CD4-positive, alpha-beta T cell (primary cell): ENCODE measurements around the gene DUSP23. TPM values are rescaled to one million over a fixed set of nuclear protein-coding genes. Genes with fewer than 3 reads are reported as not detected.
A peak's percentile ranks its signal among the peaks of the same experiment; 100 is the strongest.

ENCODE experiments used
- ATAC-seq: fragments of 200-7000 bp; cut with Tn5 transposase; one replicate; pipeline ENCODE4 v1.10.0; 2022; ENCODE audit warnings: mild to moderate bottlenecking; ENCODE audit not compliant: poor library complexity
- CTCF ChIA-PET: fragments of 350-600 bp; sonication (Branson Sonifier 250); formaldehyde crosslinking; loops from one replicate; lab custom pipeline; 2021; ENCODE audit warnings: antibody characterized with exemption, inconsistent platforms; lab: Charles Lee
- POLR2A ChIA-PET: fragments of 350-600 bp; sonication (Branson Sonifier 250); formaldehyde crosslinking; loops from one replicate; lab custom pipeline; 2021; ENCODE audit warnings: antibody characterized with exemption, inconsistent platforms; lab: Charles Lee
- DNase-seq, 14 experiments: peaks; one replicate each; pipeline ENCODE4 v3.0.0-alpha.2; 2013 to 2020; ENCODE audit warnings: mixed read lengths in 2 of 14
- H3K27ac ChIP-seq, 2 donors: one replicate each; pipeline versions ENCODE4 v1.5.1 to v1.7.0; 2013; ENCODE audit warnings: low read length in 2 of 2, low read depth in 1 of 2, mild to moderate bottlenecking in 1 of 2
- H3K27me3 ChIP-seq, 2 experiments: 1 replicate in 1 of 2; 2 replicates in 1 of 2; pipeline versions ENCODE4 v1.6.1 to v1.7.0; 2013; ENCODE audit warnings: low read length in 2 of 2, control low read depth in 1 of 2, mild to moderate bottlenecking in 1 of 2, moderate library complexity in 1 of 2; ENCODE audit not compliant: insufficient read depth in 2 of 2, control insufficient read depth in 1 of 2
- H3K36me3 ChIP-seq: one replicate; pipeline ENCODE4 v1.6.1; 2013; ENCODE audit warnings: low read length, control low read depth; ENCODE audit not compliant: insufficient read depth
- H3K4me1 ChIP-seq: one replicate; pipeline ENCODE4 v1.6.1; 2013; ENCODE audit warnings: low read length, control low read depth; ENCODE audit not compliant: insufficient read depth
- H3K4me3 ChIP-seq: one replicate; pipeline ENCODE4 v1.5.1; 2013; ENCODE audit warnings: mild to moderate bottlenecking, low read length, moderate library complexity
- H3K9me3 ChIP-seq, 2 experiments: 1 replicate in 1 of 2; 2 replicates in 1 of 2; pipeline versions ENCODE4 v1.6.1 to v1.7.0; 2013; ENCODE audit warnings: low read length in 2 of 2, mild to moderate bottlenecking in 2 of 2, control low read depth in 1 of 2, moderate library complexity in 1 of 2; ENCODE audit not compliant: control insufficient read depth in 1 of 2, insufficient read depth in 1 of 2
- H3K27ac Mint-ChIP-seq: one replicate; pipeline ENCODE4 v1.8.0; 2020; ENCODE audit warnings: mixed read lengths
- H3K27me3 Mint-ChIP-seq: one replicate; pipeline ENCODE4 v1.8.0; 2021; ENCODE audit warnings: mixed read lengths
- H3K36me3 Mint-ChIP-seq: one replicate; pipeline ENCODE4 v1.8.0; 2021; ENCODE audit warnings: low read depth, mixed read lengths
- H3K4me1 Mint-ChIP-seq: one replicate; pipeline ENCODE4 v1.8.0; 2021; ENCODE audit warnings: low read depth, mixed read lengths
- H3K4me3 Mint-ChIP-seq: one replicate; pipeline ENCODE4 v1.8.0; 2020; ENCODE audit warnings: mild to moderate bottlenecking, mixed read lengths
- H3K9me3 Mint-ChIP-seq: one replicate; pipeline ENCODE4 v1.8.0; 2020; ENCODE audit warnings: mixed read lengths
- intact Hi-C, 2 experiments: fragments of 100-400 bp; cut with DNase I in 1 of 2; cut with micrococcal nuclease in 1 of 2; formaldehyde crosslinking; loops; one replicate each; pipeline versions ENCODE4 v1.15.1 to v1.9.0; 2023 to 2025; cut with DNase I, micrococcal nuclease
- polyA plus RNA-seq, 2 donors: library from polyadenylated mRNA; unstranded; fragments of 120-200 nt; gene quantifications; one replicate each; pipeline ENCODE4 v1.2.1, GENCODE V29; 2013
- total RNA-seq, 174 experiments: library from RNA in 2 of 174; stranded (reverse) in 2 of 174; gene quantifications; one replicate each; pipeline ENCODE4 v1.2.3 and lab custom pipeline; 2021 to 2026
- TF ChIP-seq, protein P1 (sequence below): fragments of 200-600 bp; IDR thresholded peaks from one replicate; pipeline ENCODE4 v1.8.0; 2022; ENCODE audit warnings: antibody characterized with exemption, mild to moderate bottlenecking

DUSP23 gene
- total RNA-seq (1 to 10 TPM; 3.9 to 6.0 TPM), total RNA-seq (lab: John Stamatoyannopoulos, UW) (2.5 to 22.4 (median 6.4) reads per million in 172 experiments)
- polyA plus RNA-seq (2013, experiment 1 of 2), result 21.9 TPM
- polyA plus RNA-seq (2013, experiment 2 of 2), result 17.7 TPM

DNA sequence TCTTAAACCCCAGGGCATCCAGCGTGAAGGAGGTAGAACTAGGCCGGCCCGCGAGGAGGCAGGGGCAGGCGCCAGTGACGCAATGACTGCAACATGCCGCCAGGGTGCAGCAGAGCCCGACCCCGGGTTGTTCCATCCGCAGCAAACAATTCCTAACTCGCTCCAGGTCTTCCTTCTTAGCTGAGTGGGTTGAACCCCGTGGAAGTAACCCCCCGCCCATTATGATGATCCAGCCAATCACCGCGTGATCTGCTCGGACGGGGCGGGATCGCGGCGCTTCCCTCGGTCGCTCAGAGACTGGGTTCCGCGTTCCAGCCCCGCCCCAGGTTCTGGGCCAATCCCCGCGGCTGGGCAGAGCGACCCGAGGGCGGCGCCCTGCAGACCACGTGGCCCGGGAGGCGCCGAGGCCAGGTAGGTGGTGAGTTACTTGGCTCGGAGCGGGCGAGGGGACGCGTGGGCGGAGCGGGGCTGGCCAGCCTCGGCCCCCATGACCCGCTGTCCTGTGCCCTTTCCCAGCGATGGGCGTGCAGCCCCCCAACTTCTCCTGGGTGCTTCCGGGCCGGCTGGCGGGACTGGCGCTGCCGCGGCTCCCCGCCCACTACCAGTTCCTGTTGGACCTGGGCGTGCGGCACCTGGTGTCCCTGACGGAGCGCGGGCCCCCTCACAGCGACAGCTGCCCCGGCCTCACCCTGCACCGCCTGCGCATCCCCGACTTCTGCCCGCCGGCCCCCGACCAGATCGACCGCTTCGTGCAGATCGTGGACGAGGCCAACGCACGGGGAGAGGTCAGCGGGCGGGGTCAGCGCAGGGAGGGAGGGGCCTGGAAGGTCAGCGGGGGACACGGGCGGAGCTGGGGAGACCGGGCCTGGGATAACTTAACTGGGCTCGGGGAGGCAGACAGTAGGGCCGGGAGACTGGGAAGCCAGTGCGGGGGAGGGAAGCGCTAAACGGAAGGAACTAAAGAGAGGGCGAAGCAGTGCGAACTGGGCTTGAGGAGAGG lies at the start of gene DUSP23:
DUSP23 (plus strand) TSS at position 380 of the 1,000 bp plus-strand sequence; CDS start at position 519, 139 bp downstream.
- intact Hi-C loops, result loop anchor here (1.0 to 5.0 kb wide), 7 partner anchors 16 to 316 kb away; partner anchors contain the start of genes IGSF8 (in 1 of the 2), PIGM (in 1 of the 2) and TAGLN2 (in 1 of the 2)
- TF ChIP-seq, protein P1, sequence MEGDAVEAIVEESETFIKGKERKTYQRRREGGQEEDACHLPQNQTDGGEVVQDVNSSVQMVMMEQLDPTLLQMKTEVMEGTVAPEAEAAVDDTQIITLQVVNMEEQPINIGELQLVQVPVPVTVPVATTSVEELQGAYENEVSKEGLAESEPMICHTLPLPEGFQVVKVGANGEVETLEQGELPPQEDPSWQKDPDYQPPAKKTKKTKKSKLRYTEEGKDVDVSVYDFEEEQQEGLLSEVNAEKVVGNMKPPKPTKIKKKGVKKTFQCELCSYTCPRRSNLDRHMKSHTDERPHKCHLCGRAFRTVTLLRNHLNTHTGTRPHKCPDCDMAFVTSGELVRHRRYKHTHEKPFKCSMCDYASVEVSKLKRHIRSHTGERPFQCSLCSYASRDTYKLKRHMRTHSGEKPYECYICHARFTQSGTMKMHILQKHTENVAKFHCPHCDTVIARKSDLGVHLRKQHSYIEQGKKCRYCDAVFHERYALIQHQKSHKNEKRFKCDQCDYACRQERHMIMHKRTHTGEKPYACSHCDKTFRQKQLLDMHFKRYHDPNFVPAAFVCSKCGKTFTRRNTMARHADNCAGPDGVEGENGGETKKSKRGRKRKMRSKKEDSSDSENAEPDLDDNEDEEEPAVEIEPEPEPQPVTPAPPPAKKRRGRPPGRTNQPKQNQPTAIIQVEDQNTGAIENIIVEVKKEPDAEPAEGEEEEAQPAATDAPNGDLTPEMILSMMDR, result peak; percentile 83
- POLR2A ChIA-PET, result interaction anchor here (1.0 to 3.0 kb wide), 4 partner anchors 18 to 250 kb away, joined by 3 to 13 read pairs (median 6); partner anchors contain the start of genes PIGM and TAGLN2
- Histone ChIP-seq H3K36me3 (no peaks in the 10 kb centered on the region), H3K9me3 (no peaks in the 10 kb centered on the region), H3K4me1 (peaks cover 20% of the 10 kb centered on the region), H3K27ac (peak within 1 kb of the TSS; percentile 35 to 45), H3K27me3 (no peaks in the 10 kb centered on the region), H3K4me3 (peak within 1 kb of the TSS; percentile 66)
- Mint-ChIP-seq H3K4me3 (peak within 1 kb of the TSS; percentile 92), H3K9me3 (no peaks in the 10 kb centered on the region), H3K27ac (peak within 1 kb of the TSS; percentile 73), H3K36me3 (no peaks in the 10 kb centered on the region), H3K4me1 (peaks cover 24% of the 10 kb centered on the region), H3K27me3 (no peaks in the 10 kb centered on the region)
- CTCF ChIA-PET, result interaction anchor here (0.6 to 2.0 kb wide), 15 partner anchors 9 to 251 kb away, joined by 3 to 15 read pairs (median 7); partner anchors contain the start of genes IGSF9, PIGM and TAGLN2
- ATAC-seq, result peak; percentile 95
- peak; percentile 90 to 98 (median 96) for DNase-seq

DNA sequence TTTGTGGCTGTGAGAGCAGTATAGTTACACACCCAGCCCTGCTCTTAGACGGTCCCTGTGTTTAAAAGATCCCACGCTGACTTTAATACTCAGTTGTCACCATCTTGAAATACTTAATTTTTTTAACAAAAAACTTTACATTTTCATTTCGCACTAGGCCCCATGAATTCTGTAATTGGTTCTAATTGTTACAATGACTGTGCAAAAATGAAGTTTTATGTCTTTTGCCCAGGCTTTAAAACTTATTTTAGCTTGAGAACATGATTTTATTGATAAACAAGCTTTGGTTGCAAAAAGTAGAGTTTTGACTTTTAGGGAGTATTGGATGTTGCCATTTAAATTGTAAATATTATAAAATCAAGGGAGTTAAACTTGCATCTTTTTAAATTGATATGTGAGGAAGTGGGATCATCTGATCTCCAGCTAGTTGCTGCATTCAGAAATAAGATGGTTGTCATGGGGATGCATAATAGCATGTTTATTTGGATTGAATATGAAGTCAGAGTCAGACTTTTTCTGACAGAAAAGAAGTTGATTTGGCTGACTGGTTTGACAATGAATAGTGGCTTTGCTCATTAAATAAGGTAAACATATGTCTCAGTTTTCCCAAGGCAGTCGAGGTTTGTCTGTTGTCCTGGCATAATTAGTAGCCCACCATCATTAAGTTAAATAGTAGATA lies 43.4 kb upstream of the DUSP23 start:
- TF ChIP-seq, protein P1, result no peak
- Histone ChIP-seq H3K9me3 (no peaks in the 10 kb centered on the region), H3K27ac (no peak overlapping the region), H3K36me3 (no peaks in the 10 kb centered on the region), H3K4me3 (no peak overlapping the region), H3K27me3 (peaks cover 0 to 4% of the 10 kb centered on the region in 2 experiments), H3K4me1 (no peaks in the 10 kb centered on the region)
- Mint-ChIP-seq H3K4me1 (no peaks in the 10 kb centered on the region), H3K27ac (no peak overlapping the region), H3K9me3 (no peaks in the 10 kb centered on the region), H3K4me3 (no peak overlapping the region), H3K36me3 (no peaks in the 10 kb centered on the region), H3K27me3 (peaks cover 21% of the 10 kb centered on the region)
- CTCF ChIA-PET, result no interaction called here
- ATAC-seq (no peak), DNase-seq (no peak)
- intact Hi-C loops, result no loop called here
- POLR2A ChIA-PET, result no interaction called here
